ENCODE results near the gene NPLOC4.

GRCh38 chr17:81538651-81539570 is 98.0 kb downstream of the NPLOC4 start:
- TF ChIP-seq EZH2phosphoT487 (IDR thresholded peaks at IDR 0.05; ENCODE audit: insufficient read depth, low read depth), result no peak
- TF ChIP-seq EZH2 (IDR thresholded peaks at IDR 0.05; ENCODE audit: insufficient read depth, poor library complexity, severe bottlenecking), result no peak

Measured in GM23248 (cell line).